Measurements from ENCODE around the gene STRAP.
A peak's percentile ranks its signal among the peaks of the same experiment; 100 is the strongest.
"Not testable (repeated sequence)": the region's sequence is repeated elsewhere in the genome, so short reads cannot be mapped to it uniquely, and the experiment has no call there.

The STRAP gene

GRCh38 chr12:15928346-15928745 lies 46.2 kb downstream of the STRAP start:
- peak; percentile 80 for DNase-seq (ENCODE audit: low spot score)

GRCh38 chr12:15928870-15929571 lies 46.8 kb downstream of the STRAP start:
- peak; percentile 25 for DNase-seq (ENCODE audit: low spot score)

- no peak for DNase-seq (ENCODE audit: low spot score)
Observed at GRCh38 chr12:15931590-15932053, 49.4 kb downstream of the STRAP start.

GRCh38 chr12:15932327-15932726 lies 50.1 kb downstream of the STRAP start:
- DNase-seq (ENCODE audit: low spot score): no peak

- DNase-seq (ENCODE audit: low spot score): no peak
Observed at GRCh38 chr12:15932971-15933370, 50.8 kb downstream of the STRAP start.

GRCh38 chr12:15933751-15934150 lies 51.6 kb downstream of the STRAP start:
- no peak for DNase-seq (ENCODE audit: low spot score)

- no peak for DNase-seq (ENCODE audit: low spot score)
Observed at GRCh38 chr12:15936751-15937150, 54.6 kb downstream of the STRAP start.

- no peak for DNase-seq (ENCODE audit: low spot score)
Observed at GRCh38 chr12:15937902-15938301, 55.7 kb downstream of the STRAP start.

- DNase-seq (ENCODE audit: low spot score): no peak
Observed at GRCh38 chr12:15939111-15939510, 56.9 kb downstream of the STRAP start.

- no peak for DNase-seq (ENCODE audit: low spot score)
Observed at GRCh38 chr12:15942475-15942874, 60.3 kb downstream of the STRAP start.

- not testable (repeated sequence) for DNase-seq (ENCODE audit: low spot score)
Observed at GRCh38 chr12:15943519-15943918, 61.3 kb downstream of the STRAP start.

- DNase-seq (ENCODE audit: low spot score): not testable (repeated sequence)
Observed at GRCh38 chr12:15948461-15948860, 66.3 kb downstream of the STRAP start.
